HG02943 (cell line): Measurements from ENCODE around the gene SNW1.
A peak's percentile ranks its signal among the peaks of the same experiment; 100 is the strongest.
"Not testable (repeated sequence)": the region's sequence is repeated elsewhere in the genome, so short reads cannot be mapped to it uniquely, and the experiment has no call there.

ENCODE experiments used
- ATAC-seq: cut with Tn5 transposase; IDR thresholded peaks from one replicate; pipeline ENCODE4 v1.9.1; 2021; ENCODE audit warnings: mild to moderate bottlenecking, low read depth, moderate library complexity; ENCODE audit not compliant: unreplicated experiment

SNW1 gene

GRCh38 chr14:77752799-77753516 lies 8.0 kb downstream of the SNW1 start:
- no peak for ATAC-seq

GRCh38 chr14:77752266-77752665 lies 8.7 kb downstream of the SNW1 start:
- ATAC-seq, result no peak

DNA sequence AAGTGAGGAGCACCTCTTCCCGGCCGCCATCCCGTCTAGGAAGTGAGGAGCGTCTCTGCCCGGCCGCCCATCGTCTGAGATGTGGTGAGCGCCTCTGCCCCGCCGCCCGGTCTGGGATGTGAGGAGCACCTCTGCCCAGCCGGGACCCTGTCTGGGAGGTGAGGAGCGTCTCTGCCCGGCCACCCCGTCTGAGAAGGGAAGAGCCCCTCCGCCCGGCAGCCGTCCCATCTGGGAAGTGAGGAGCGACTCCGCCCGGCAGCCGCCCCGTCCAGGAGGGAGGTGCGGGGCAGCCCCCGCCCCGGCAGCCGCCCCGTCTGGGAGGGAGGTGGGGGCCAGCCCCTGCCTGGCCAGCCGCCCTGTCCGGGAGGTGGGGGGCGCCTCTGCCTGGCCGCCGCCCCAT lies 13.5 kb downstream of the SNW1 start:
- not testable (repeated sequence) for ATAC-seq

DNA sequence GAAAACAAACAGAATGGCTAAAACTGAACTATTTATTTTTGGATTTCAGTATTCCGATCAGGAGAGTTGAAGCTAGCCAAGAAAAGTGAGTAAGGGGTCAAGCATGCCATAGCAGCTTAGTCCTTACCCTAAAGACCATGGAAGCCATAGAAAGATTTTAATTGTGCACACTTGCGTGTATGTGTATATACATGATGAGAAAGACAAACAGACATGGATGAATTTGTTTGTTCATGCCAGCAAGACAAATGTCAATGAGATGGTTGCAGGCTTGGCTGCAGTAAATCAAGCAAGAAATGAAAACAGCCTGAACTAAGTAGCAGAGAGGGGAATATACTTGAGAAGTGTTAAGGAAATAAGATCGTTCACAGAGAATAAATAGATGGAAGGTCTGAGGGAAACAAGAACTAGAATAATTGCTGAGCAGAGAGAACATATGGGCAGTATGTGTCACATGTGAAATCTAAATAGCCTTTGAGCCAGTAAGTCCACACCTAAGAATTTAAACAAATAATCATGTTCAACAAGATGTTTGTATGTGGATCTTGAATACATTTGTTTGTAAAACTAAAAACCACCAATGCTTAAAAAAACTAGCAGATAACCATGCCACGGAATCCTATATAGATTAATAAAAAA lies 14.8 kb downstream of the SNW1 start:
- no peak for ATAC-seq

GRCh38 chr14:77741438-77741837 lies 19.5 kb downstream of the SNW1 start:
- ATAC-seq, result no peak

- no peak for ATAC-seq
Observed at GRCh38 chr14:77738559-77739250, 22.3 kb downstream of the SNW1 start.

- no peak for ATAC-seq
Observed at GRCh38 chr14:77730976-77731497, 29.9 kb downstream of the SNW1 start.

DNA sequence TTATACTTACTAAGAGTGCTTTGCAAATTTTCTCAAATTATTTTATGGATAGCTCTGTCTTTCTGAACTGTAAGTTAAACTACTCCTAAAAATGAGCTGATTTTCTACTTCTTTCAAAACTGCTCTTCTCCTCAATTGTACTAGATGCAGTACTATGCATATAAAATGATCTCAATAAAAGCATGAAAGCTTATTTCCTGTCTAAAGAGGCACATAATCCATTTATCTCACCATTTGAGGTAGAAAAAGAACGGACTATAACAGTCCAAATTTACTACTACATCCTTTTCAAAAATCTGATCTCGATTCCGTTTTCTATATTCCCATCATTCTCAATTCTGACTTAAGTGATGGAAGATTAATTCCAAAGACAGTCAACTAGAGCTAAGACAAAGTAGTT lies 38.7 kb downstream of the SNW1 start:
- no peak for ATAC-seq

- no peak for ATAC-seq
Observed at GRCh38 chr14:77721437-77721836, 39.5 kb downstream of the SNW1 start.

GRCh38 chr14:77717608-77718305 lies 43.2 kb downstream of the SNW1 start:
- ATAC-seq, result no peak

DNA sequence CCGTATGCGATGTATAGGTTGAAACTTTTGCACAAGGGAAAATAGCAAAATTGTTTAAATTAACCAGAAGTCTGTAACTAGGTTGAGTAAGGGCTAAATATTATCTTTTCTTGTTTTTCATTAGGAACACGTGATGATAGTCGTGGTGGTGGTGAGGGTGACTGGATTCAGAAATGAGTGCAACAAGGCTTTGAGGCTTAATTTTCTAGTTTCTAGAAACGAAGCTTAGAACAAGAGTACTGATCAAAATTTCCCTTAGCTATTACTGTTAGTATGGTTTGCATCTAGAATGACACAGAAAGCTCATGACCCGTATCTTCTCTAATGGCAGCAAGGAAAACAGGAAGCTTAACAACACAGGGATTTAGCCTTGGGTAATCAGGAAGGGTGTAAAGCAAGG lies 46.0 kb downstream of the SNW1 start:
- ATAC-seq, result no peak

DNA sequence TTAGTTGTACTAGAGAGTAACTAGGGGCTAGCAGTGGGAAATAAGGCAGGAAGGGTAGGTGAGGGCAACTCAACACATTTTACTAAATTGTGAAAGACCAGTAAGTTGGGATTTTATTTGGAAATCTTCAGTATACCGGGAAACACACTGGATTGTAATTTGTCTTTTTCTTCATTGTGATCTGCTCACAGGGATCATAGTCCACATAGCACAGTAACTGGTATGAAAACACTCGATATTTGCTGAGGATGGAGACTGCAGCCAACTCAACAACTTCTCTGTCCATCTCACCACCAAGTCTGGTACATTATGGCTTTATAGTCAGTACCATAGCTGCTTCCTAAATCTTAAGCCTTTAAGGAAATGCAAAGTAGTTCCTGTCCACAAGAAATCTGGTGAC lies 50.6 kb downstream of the SNW1 start:
- ATAC-seq, result no peak

DNA sequence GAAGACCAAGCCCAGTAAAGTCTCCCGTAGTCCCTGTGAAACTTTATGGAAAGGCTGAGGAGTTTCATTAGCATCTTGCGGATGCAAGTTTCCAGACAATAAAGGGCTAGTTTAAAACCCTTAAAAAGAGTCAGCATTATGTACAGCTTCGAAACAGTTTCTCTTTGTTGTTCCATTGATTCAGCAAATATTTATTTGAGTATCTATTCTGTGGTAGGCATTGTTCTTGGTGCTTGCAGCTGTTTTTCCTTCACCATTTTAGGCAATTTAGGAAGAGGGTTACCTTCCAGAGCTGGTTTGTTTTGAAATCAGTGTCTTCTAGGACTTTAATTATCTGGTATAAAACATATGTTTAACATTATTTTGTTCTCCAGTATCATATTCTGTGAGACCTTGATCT lies 51.5 kb downstream of the SNW1 start:
- ATAC-seq, result no peak

- no peak for ATAC-seq
Observed at GRCh38 chr14:77708749-77709148, 52.2 kb downstream of the SNW1 start.

GRCh38 chr14:77707724-77708408 lies 53.1 kb downstream of the SNW1 start, which contains the start of the genes ALKBH1 and SLIRP:
Gene ALKBH1 (minus strand): TSS chr14:77708023. CDS start chr14:77708004, 19 bp downstream.
Gene SLIRP (plus strand): TSS chr14:77708103. CDS start chr14:77708112, 9 bp downstream.
- peak; percentile 92 for ATAC-seq

- ATAC-seq, result peak; percentile 17
Observed at GRCh38 chr14:77707355-77707723, 53.6 kb downstream of the SNW1 start.

- ATAC-seq, result no peak
Observed at GRCh38 chr14:77691259-77691658, 69.7 kb downstream of the SNW1 start.

- ATAC-seq, result no peak
Observed at GRCh38 chr14:77682158-77682553, 78.8 kb downstream of the SNW1 start.

DNA sequence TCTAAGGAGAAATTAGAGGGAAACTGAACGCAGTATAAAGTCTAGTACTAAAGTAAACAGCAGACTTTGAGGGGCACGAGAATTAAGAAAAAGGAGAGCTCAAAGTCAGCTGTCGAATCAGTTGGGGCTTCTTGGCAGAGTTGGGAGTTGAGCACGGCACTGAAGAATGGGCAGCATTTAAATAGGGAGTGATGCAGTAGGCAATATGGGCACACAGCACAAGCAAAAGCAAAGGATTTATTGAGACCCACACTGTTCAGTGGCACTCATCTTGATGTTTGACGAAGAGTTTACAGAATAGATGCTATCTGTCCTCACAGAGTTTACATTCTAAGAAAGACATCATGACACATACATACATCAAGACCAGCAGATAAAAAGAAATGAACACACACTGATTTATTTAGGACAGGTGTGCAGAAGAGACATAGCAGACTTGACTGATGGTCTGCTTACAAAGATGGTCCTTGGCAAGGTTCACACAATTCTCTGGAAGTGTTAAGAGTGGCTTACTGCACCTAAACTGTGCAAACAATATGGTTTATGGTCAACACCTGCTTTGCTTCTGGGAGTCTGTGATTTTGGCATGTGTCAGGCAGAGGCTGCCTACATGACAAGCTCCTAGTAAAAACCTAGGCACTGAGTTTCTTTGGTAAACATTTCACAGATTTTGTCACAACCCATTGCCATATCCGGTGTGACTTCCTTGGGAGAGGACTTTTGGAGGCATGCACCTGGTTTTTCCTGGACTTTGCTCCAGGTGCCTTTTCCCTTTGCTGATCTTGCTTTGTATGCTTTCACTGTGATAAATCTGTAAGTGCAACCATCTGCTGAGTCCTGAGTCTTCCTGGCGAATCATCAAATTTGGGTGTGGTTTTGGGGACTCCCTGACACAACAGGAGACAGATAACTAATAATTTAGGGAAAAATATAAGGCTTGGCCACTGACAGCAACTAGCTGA lies 79.5 kb downstream of the SNW1 start:
- no peak for ATAC-seq
